Kidney (tissue), 14 donors: ENCODE measurements around the gene SPTBN4. TPM values are rescaled to one million over a fixed set of nuclear protein-coding genes. Genes with fewer than 3 reads are reported as not detected.

Source experiments
- DNase-seq, 5 donors: peaks; one replicate each; pipeline ENCODE4 v3.0.0-alpha.2; 2013 to 2020
- FAIRE-seq: peaks from 2 replicates; lab custom pipeline; 2012; peaks lifted over from hg19 to GRCh38; lab: Jason Lieb, UNC
- H3K27ac ChIP-seq, 2 donors: one replicate each; pipeline ENCODE4 v1.7.0; 2013; ENCODE audit warnings: low read depth in 2 of 2, low read length in 2 of 2, inconsistent platforms in 1 of 2
- H3K27me3 ChIP-seq: one replicate; pipeline ENCODE4 v1.7.1; 2013; ENCODE audit warnings: low read length, inconsistent platforms; ENCODE audit not compliant: control insufficient read depth, insufficient read depth
- H3K36me3 ChIP-seq, 3 donors: one replicate each; pipeline versions ENCODE4 v1.7.0 to v1.7.1; 2013; ENCODE audit warnings: low read length in 3 of 3, control low read depth in 1 of 3, inconsistent platforms in 1 of 3; ENCODE audit not compliant: insufficient read depth in 3 of 3, control insufficient read depth in 2 of 3
- H3K4me1 ChIP-seq, 3 donors: one replicate each; pipeline versions ENCODE4 v1.7.0 to v1.7.1; 2013; ENCODE audit warnings: low read length in 3 of 3, inconsistent platforms in 1 of 3, low read depth in 1 of 3; ENCODE audit not compliant: control insufficient read depth in 2 of 3, insufficient read depth in 2 of 3
- H3K4me3 ChIP-seq, 3 donors: one replicate each; pipeline versions ENCODE4 v1.7.0 to v1.8.1; 2013; ENCODE audit warnings: low read length in 3 of 3, control low read depth in 1 of 3, inconsistent platforms in 1 of 3
- H3K9ac ChIP-seq, 3 donors: one replicate each; pipeline versions ENCODE4 v1.7.0 to v1.7.1; 2013; ENCODE audit warnings: low read length in 3 of 3, control low read depth in 1 of 3, inconsistent platforms in 1 of 3
- H3K9me3 ChIP-seq, 3 donors: one replicate each; pipeline versions ENCODE4 v1.7.0 to v1.7.1; 2013; ENCODE audit warnings: low read length in 3 of 3, control low read depth in 1 of 3, inconsistent platforms in 1 of 3; ENCODE audit not compliant: control insufficient read depth in 2 of 3, insufficient read depth in 1 of 3
- intact Hi-C: fragments of 100-400 bp; cut with DNase I; formaldehyde crosslinking; loops from one replicate; pipeline ENCODE4 v1.11.1; 2022
- polyA plus RNA-seq: library from polyadenylated mRNA; stranded (reverse); fragments of 350-450 nt; fragmentation: Illumina TruSeq; extraction: RNeasy Lipid Tissue Mini Kit (QIAGEN cat#74804); gene quantifications from one replicate; pipeline ENCODE4 v1.2.3, GENCODE V29; 2014; ENCODE audit warnings: low read depth, low replicate concordance; ENCODE audit not compliant: insufficient read depth
- total RNA-seq: library from RNA; stranded (reverse); fragmentation: NEBNext Ultra II Directional; extraction: Animal tissue kit (Norgen Biotek cat#: 25700); gene quantifications from one replicate; pipeline ENCODE4 v1.2.1, GENCODE V29; 2021
- TF ChIP-seq, protein P1 (sequence below): IDR thresholded peaks from 3 replicates; pipeline ENCODE4 v1.5.1; 2012; ENCODE audit warnings: mild to moderate bottlenecking, moderate library complexity, borderline replicate concordance; ENCODE audit not compliant: insufficient read depth; ENCODE audit errors: extremely low read depth
- donor health status: control.
- donor health status: control.
- donor health status: control.
- donor health status: control.
- donor health status: control.
- donor health status: DM: yes; HTN: yes; CAD: no.
- donor health status: Normal renal cell carcinoma (clear cell type).

SPTBN4 gene
- total and polyA plus RNA-seq, 2 donors from 2014 or later = 0.82 to 4.6 TPM

- DNase-seq (peak in 1 of 5 donors; percentile 79), FAIRE-seq (no peak)
- TF ChIP-seq, protein P1, sequence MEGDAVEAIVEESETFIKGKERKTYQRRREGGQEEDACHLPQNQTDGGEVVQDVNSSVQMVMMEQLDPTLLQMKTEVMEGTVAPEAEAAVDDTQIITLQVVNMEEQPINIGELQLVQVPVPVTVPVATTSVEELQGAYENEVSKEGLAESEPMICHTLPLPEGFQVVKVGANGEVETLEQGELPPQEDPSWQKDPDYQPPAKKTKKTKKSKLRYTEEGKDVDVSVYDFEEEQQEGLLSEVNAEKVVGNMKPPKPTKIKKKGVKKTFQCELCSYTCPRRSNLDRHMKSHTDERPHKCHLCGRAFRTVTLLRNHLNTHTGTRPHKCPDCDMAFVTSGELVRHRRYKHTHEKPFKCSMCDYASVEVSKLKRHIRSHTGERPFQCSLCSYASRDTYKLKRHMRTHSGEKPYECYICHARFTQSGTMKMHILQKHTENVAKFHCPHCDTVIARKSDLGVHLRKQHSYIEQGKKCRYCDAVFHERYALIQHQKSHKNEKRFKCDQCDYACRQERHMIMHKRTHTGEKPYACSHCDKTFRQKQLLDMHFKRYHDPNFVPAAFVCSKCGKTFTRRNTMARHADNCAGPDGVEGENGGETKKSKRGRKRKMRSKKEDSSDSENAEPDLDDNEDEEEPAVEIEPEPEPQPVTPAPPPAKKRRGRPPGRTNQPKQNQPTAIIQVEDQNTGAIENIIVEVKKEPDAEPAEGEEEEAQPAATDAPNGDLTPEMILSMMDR = no peak
- Histone ChIP-seq H3K27me3 (no peaks in the 10 kb centered on the region), H3K9me3 (no peaks in the 10 kb centered on the region), H3K36me3 (no peaks in the 10 kb centered on the region), H3K4me1 (peaks cover 0 to 30% (median 3%) of the 10 kb centered on the region in 3 donors), H3K4me3 (peak overlapping the region in 1 of 3 donors; percentile 34), H3K9ac (no peak overlapping the region), H3K27ac (no peak overlapping the region)
- intact Hi-C loops = no loop called here
These were observed 137.9 kb downstream of the SPTBN4 start for GRCh38 chr19:40604647-40605215.

DNA sequence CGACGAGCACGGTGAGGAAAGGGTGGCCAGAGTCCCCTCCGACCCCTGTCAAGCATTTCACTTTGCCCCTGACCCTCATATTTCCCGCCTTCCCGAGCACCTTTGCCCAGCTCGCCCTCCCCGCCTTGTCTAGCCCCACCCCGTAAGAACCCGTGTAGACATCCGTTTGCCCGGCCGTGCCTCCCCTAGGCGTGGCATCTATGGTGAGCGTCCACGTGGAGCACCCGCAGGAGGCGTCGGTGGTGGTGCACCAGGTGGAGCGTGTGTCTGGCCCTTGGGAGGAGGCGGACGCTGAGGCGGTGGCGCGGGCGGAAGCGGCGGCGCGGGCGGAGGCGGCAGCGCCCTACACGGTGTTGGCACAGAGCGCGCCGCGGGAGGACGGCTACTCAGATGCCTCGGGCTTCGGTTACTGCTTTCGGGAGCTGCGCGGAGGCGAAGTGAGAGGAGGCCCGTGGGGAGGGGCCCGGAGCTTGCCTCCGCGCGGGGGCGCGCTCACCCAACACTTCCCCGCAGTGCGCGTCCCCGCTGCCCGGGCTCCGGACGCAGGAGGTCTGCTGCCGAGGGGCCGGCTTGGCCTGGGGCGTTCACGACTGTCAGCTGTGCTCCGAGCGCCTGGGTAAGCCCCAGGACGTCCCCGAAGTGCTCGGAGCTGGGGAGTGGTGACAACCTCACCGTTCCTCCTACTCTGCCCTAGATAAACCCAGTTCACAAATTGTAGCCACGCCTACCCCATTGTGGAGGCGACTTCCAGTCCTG, 138.6 kb downstream of the SPTBN4 start:
- Histone ChIP-seq H3K27me3 (no peaks in the 10 kb centered on the region), H3K36me3 (no peaks in the 10 kb centered on the region), H3K9ac (no peak overlapping the region), H3K27ac (no peak overlapping the region), H3K9me3 (no peaks in the 10 kb centered on the region), H3K4me1 (peaks cover 0 to 32% (median 3%) of the 10 kb centered on the region in 3 donors), H3K4me3 (peak overlapping the region in 1 of 3 donors; percentile 34)
- TF ChIP-seq, protein P1 = no peak
- intact Hi-C loops = no loop called here
- DNase-seq (peak; percentile 72 to 95 (median 85)), FAIRE-seq (no peak)

- FAIRE-seq = no peak
- intact Hi-C loops = no loop called here
These were observed 140.8 kb downstream of the SPTBN4 start for GRCh38 chr19:40607311-40608239.

More at GRCh38 chr19:40607311-40608239, 140.8 kb downstream of the SPTBN4 start:
- Histone ChIP-seq H3K27me3 (no peaks in the 10 kb centered on the region), H3K4me3 (no peak overlapping the region), H3K27ac (no peak overlapping the region), H3K4me1 (peaks cover 0 to 22% (median 1%) of the 10 kb centered on the region in 3 donors), H3K9me3 (no peaks in the 10 kb centered on the region), H3K36me3 (peaks cover 0 to 3% (median 0%) of the 10 kb centered on the region in 3 donors), H3K9ac (no peak overlapping the region)
- TF ChIP-seq, protein P1 = no peak
- peak in 3 of 5 donors; percentile 40 to 79 (median 67) for DNase-seq
